ENCODE measurements around the gene UBAP1L.

GRCh38 chr15:65146438-65146837 lies 31.4 kb upstream of the UBAP1L start:
- TF ChIP-seq CTCF (conservative IDR thresholded peaks at IDR 0.05; ENCODE audit: low read length) (no peak), EZH2phosphoT487 (IDR thresholded peaks at IDR 0.05; ENCODE audit: borderline replicate concordance) (no peak)
